Left colon (tissue), 2 donors: ENCODE data around the gene CRABP2. TPM values are rescaled to one million over a fixed set of nuclear protein-coding genes. Genes with fewer than 3 reads are reported as not detected.

ENCODE experiments used
- total RNA-seq, 2 donors: library from RNA; stranded (reverse); fragmentation: NEBNext Ultra II Directional; extraction: Animal tissue kit (Norgen Biotek cat#: 25700); gene quantifications; one replicate each; pipeline ENCODE4 v1.2.1, GENCODE V29; 2021
- donor health status: DM: no; HTN: no; CAD: no.
- donor health status: DM: yes; HTN: yes; CAD: no.

CRABP2 gene
- total RNA-seq, 2 donors from 2014 or later: 0.73 to 0.98 TPM

Other genes starting within 250 kb of the CRABP2 start
- gene MEF2D, start 204.8 kb downstream of the CRABP2 start, total RNA-seq: 10 to 100 TPM; 45.9 to 66.4 TPM
- gene IQGAP3, start 133.0 kb downstream of the CRABP2 start, total RNA-seq: 10 to 100 TPM in 1 of 2 donors, 1 to 10 TPM in 1; 2.8 to 10.5 TPM
- under 1 TPM in 1 of 2 donors, not detected in 1; 0.28 TPM for gene TTC24, start 125.9 kb downstream of the CRABP2 start, total RNA-seq
- gene NAXE, start 113.8 kb downstream of the CRABP2 start, total RNA-seq: 10 to 100 TPM; 78.0 to 87.7 TPM
- gene GPATCH4, start 104.1 kb downstream of the CRABP2 start, total RNA-seq: 10 to 100 TPM; 13.8 to 20.1 TPM
- not detected for gene HAPLN2, start 86.2 kb downstream of the CRABP2 start, total RNA-seq
- not detected for gene BCAN, start 63.5 kb downstream of the CRABP2 start, total RNA-seq
- 1 to 10 TPM; 3.6 to 6.8 TPM for gene NES, start 28.2 kb downstream of the CRABP2 start, total RNA-seq
- gene METTL25B, start 22.9 kb upstream of the CRABP2 start, total RNA-seq: 10 to 100 TPM; 40.6 to 47.9 TPM
- gene ISG20L2, start 23.2 kb upstream of the CRABP2 start, total RNA-seq: 10 to 100 TPM; 24.2 to 28.3 TPM
- 10 to 100 TPM; 37.7 to 60.2 TPM for gene MRPL24, start 35.5 kb upstream of the CRABP2 start, total RNA-seq
- 100 to 1,000 TPM; 198 to 243 TPM for gene HDGF, start 46.1 kb upstream of the CRABP2 start, total RNA-seq
- 10 to 100 TPM; 51.2 to 59.6 TPM for gene PRCC, start 62.0 kb upstream of the CRABP2 start, total RNA-seq
- 1 to 10 TPM; 1.4 to 2.4 TPM for gene SH2D2A, start 111.3 kb upstream of the CRABP2 start, total RNA-seq
- not detected for gene INSRR, start 153.5 kb upstream of the CRABP2 start, total RNA-seq
- gene NTRK1, start 155.3 kb upstream of the CRABP2 start, total RNA-seq: under 1 TPM in 1 of 2 donors, not detected in 1; 0.95 TPM
- 1 to 10 TPM; 2.0 to 2.9 TPM for gene PEAR1, start 188.1 kb upstream of the CRABP2 start, total RNA-seq
- not detected for gene LRRC71, start 215.0 kb upstream of the CRABP2 start, total RNA-seq